GM19468 (cell line): ENCODE measurements around the gene PDE4A.

Source experiments
- ATAC-seq: cut with Tn5 transposase; IDR thresholded peaks from one replicate; pipeline ENCODE4 v1.9.1; 2021; ENCODE audit warnings: mild to moderate bottlenecking, moderate library complexity, moderate number of reproducible peaks; ENCODE audit not compliant: unreplicated experiment; ENCODE audit errors: extremely low read depth

PDE4A gene

DNA sequence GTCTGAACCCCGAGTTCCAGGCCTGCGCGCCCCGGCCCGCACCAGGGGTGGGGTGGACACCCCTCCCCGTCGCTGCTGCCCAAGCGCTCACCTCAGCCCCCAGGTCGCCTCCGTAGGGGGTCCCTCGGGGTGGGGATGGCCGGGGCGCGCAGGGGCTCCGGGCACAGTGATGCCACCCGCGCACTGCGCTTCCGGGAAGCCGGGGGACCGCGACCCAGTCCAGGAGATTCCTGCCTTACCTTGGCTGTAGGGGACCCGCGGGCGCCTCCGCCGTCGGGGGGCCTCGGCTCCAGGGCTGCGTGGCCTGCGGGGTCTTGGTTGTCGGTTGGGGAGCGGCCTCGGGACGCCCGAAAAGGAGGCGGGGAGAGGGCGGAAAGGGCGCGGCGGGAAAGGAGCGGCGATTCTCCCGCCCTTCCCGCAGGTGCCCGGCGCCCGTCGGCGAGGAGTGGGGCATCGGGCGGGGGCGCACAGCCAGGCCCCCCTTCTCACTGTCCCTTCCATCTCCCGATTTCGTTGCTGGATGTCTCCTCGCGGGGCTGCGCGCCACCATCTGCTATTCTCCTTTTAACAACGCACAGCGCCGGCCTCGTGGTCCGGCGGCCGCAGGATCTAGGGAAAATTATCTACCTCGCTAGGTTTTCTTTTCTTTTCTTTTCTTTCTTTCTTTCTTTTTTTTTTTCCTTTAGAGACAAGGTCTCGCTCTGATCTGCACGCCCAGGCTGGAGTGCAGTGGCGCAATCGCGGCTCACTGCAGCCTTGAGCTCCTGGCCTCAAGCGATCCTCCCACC is 82.9 kb downstream of the PDE4A start, which contains the start of gene KEAP1:
KEAP1 (minus strand) TSS at position 355 of the 788 bp plus-strand sequence. CDS start 3,323 bp downstream, outside the sequence.
- ATAC-seq = no peak

DNA sequence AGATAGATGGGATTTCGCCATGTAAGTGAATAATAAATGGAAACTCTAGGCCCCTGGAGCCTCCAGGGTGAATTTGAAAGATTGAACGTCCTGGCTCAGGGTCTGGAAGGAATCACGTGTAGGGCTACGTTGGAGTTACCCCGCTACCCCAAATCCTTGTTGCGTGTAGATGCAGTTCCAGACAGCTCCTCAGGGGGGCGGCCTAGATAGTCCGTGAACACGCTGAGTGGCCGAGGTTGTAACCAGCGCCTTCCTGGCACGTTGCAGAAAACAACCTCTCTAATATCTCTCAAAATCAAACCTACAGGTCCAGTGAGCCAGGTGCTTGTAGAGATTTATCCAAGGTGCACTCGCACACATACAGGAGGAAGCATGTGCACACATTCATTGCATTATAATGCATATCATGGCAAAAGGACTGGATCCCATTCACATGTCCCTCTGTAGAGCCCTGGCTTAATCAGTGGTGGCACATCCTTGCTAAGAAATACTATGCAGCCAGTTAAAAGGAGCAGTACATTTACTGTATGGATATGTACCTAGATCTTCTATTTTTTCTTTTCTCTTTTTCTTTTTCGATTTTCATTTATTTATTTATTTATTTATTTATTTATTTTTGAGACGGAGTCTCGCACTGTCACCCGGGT is 85.4 kb downstream of the PDE4A start:
- ATAC-seq = no peak

DNA sequence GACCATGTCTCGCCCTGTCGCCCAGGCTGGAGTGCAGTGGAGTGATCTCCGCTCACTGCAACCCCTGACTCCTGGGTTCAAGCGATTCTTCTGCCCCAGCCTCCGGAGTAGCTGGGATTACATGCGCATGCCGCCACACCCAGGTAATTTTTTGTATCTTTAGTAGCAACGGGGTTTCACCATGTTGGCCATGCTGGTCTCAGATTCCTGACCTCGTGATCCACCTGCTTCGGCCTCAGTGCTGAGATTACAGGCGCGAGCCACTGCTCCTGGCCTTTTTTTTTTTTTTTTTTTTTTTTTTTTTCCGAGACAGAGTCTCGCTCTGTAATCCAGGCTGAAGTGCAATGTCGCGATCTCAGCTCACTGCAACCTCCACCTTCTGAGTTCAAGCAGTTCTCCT is 87.7 kb downstream of the PDE4A start:
- no peak for ATAC-seq

- ATAC-seq = no peak
Measured at GRCh38 chr19:10508707-10509106, 88.4 kb downstream of the PDE4A start.

DNA sequence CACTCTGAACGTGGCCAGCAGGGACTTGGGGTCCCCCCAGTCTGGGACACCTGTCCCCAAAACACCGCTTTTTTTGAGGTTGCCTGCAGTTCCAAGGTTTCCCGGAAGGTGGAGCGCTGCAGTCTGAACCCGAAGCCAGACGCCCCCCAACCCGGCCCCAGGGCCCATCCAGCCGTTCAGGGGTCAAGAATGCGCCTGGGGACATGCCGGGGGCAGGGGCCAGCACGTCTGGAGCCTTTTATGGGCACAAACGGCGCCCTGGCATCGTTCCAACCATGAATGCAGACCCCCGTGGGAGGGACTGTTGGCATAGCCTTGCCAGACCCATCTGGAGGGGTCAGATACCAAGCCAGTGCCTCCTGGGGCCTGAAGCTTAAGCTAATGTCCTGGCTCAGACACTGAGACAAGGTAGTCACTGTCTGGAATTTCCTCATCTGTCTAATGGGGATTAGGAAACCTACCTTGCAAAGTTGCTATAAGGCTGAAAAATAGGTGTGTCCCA is 90.0 kb downstream of the PDE4A start:
- ATAC-seq = no peak

DNA sequence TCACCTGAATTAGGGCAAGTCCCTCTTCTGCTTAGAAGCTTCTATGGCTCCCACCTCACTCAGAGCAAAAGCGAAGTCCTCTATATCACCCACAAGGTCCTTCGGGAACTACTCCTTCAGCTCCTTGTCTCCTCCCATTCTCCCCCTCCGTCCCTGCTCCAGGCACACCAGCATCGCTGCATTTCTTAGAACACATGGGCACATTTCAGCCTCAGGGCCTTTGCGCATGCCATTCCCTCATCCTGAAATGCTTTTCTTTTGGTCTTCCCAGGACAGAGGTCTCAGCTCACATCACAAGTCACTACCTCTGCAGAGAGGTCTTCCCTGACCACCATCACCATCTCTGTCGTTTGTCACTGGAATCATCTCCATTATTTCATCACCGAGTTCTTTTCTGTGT is 92.9 kb downstream of the PDE4A start:
- ATAC-seq = no peak

- ATAC-seq = no peak
Measured at GRCh38 chr19:10514211-10515145, 94.1 kb downstream of the PDE4A start.

GRCh38 chr19:10516064-10516385 is 95.7 kb downstream of the PDE4A start:
- ATAC-seq = no peak

DNA sequence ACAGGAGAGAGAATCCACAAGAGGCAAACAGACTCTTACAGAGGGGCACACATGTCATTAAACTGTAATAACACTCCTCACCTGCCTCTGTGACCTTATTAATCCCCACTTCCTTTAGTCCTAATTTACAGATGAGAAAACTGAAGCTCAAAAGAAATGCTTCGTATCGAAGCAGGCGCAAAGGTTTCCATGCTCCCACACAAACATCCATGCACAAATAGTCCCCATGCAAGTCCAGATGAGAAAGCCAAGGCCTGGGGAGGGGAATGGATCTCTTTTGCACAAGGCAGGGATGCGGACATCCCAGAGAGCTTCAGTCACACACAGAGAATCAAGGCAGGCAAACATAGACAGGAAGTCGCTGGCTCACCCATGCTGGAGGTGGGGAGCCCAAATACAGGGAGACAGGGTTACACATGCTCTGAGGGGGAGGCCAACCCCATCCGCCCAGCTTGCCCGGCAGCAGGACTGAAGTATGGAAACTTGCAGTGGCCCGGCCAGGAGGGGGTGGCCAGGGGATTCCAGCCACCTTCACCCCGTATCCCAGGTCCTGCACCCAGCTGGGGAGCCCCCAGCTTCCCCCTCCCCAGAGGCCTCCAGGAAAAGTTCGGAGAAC is 96.4 kb downstream of the PDE4A start:
- ATAC-seq = no peak

DNA sequence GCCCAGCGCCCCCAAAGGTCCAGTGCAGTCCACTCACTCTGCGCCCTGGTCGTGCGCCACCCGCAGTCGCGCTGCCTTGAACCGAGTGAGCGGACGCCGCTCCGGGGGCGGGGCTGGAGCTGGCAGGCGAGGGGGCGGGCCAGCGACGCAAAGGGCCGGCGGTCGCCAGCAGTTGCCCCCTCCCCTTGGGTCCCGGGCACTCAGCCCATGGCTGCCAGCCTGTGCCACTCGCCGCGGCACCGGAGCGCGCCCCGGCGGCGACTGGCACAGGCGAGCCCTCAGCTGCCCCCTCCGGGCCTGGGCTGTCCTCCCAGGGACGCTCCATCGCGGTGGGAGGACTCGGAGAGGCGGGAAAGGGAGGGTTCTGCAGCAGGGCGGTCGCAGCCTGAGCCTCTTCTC is 97.0 kb downstream of the PDE4A start, which contains the start of gene S1PR5:
S1PR5 (minus strand) TSS at position 87 of the 399 bp plus-strand sequence. CDS start 2,436 bp downstream, outside the sequence.
- ATAC-seq = no peak

DNA sequence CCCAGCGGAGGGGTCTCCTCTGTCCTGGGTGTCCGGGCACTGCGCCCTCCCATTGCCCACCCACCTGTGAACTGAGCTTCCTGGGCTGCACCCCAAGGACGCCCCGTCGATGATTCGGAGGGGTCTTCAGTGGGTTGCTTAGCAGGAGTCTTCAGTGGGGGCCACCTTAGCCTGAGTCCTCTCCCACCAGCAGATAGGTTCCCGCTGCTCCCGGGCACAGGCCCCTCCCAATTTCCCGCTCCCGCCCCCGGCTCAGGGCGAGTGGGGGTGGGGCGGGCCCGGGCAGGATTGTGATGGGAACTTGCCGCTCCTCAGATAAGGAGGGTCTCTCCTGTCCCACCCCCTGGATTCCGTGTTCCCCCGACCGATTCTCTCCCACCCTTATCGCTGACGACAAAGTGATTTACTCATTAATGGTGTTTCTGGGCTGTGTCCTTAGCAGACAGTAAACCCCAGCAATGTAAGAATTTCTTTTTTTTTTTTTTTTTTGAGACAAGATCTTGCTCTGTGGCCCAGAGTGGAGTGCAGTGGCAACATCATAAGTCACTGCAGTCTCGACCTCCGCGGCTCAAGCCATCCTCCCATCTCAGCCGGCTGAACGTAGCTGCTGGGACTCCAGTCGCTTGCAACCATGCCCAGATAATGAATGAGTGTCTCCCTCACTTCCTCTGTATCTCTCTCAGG is 97.6 kb downstream of the PDE4A start:
- ATAC-seq = no peak

DNA sequence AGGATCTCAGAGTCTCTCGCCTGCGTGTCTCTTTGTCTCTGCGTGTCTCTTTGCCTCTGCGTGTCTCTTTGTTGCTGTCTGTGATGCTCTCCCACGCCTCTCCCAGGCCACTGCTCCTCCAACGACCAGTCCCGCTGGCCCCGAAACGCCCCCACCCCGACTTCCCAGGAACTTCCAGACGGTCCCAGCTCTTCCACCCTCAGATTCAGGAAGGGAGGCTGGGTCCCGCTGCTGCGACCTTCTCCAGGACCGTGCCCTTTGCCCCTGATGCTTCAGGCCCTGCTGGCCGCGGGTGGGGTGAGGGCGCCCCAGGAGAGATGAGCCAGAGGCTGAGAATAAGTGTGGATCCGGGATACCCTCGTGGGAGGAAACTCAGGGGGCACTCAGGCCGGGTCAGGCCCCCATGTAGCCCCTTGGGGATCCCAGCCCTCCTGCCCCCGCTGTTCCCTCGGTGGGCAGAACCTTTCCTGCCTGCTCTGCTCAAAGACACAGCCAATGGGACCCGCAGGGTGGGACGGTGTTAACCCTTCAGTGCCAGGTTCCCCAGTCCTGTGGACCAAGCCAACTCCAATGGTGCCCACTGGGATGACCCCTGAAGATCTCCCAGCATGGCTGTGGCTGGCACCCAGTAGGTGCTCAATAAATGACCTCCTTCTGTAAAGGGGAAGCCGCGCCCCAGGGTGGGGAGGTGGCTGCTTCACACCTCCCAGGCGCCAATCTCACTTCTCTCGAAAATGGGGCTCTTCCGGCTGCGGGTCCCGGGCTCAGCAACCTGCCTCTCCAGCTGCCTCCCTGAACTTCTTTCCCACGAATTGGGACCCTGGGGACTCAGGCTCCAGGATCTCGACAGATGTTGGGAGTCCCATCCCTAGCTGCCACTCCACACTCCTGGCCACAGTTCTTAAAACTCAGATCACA is 98.4 kb downstream of the PDE4A start:
- ATAC-seq = no peak
